ENCODE results near the gene HTR3D.

GRCh38 chr3:184081116-184081830 is 49.7 kb downstream of the HTR3D start:
- TF ChIP-seq CREM (IDR thresholded peaks at IDR 0.05; ENCODE audit: low read depth) (no peak), CTCF (IDR thresholded peaks at IDR 0.05 in 2 of 3, conservative IDR thresholded peaks at IDR 0.05 in 1 of 3; ENCODE audit: control insufficient read depth in 2 of 3, extremely low read depth in 1 of 3, insufficient read depth in 1 of 3, low read depth in 3 of 3, low read length in 3 of 3) (no peak), CBX5 (IDR thresholded peaks at IDR 0.05; ENCODE audit: low read depth) (no peak), SMARCA5 (IDR thresholded peaks at IDR 0.05) (no peak), ZNF274 (IDR thresholded peaks at IDR 0.05; ENCODE audit: insufficient read depth, insufficient read length) (no peak), EZH2 (IDR thresholded peaks at IDR 0.05; ENCODE audit: borderline replicate concordance, control insufficient read depth, low read depth, low read length) (no peak), REST (IDR thresholded peaks at IDR 0.05; ENCODE audit: low read depth, low read length) (no peak), BHLHE40 (IDR thresholded peaks at IDR 0.05; ENCODE audit: borderline replicate concordance in 1 of 2, low read depth in 2 of 2, low read length in 1 of 2) (no peak), NRF1 (conservative IDR thresholded peaks at IDR 0.05; ENCODE audit: low read depth, low read length) (no peak), POLR2AphosphoS5 (IDR thresholded peaks at IDR 0.05; ENCODE audit: low read length) (no peak), BCL11A (IDR thresholded peaks at IDR 0.05; ENCODE audit: low read depth, low read length) (no peak), POLR2A (IDR thresholded peaks at IDR 0.05; ENCODE audit: low read depth, low read length) (no peak), SREBF1 (IDR thresholded peaks at IDR 0.05; ENCODE audit: low read length) (no peak), ZSCAN29 (IDR thresholded peaks at IDR 0.05) (no peak)
